GM21619 (cell line): ENCODE measurements around the gene RNF130.

Experiments
- ATAC-seq: cut with Tn5 transposase; IDR thresholded peaks from one replicate; pipeline ENCODE4 v1.9.1; 2021; ENCODE audit not compliant: unreplicated experiment

The RNF130 gene

GRCh38 chr5:180060192-180060591 is 11.4 kb downstream of the RNF130 start:
- no peak for ATAC-seq

GRCh38 chr5:180059326-180059725 is 12.2 kb downstream of the RNF130 start:
- ATAC-seq = no peak

GRCh38 chr5:180056153-180056552 is 15.4 kb downstream of the RNF130 start:
- no peak for ATAC-seq

- ATAC-seq = no peak
Measured at GRCh38 chr5:180054226-180054625, 17.3 kb downstream of the RNF130 start.

- no peak for ATAC-seq
Measured at GRCh38 chr5:180053061-180053602, 18.4 kb downstream of the RNF130 start.

- ATAC-seq = no peak
Measured at GRCh38 chr5:180052211-180052818, 19.2 kb downstream of the RNF130 start.

GRCh38 chr5:180050121-180050940 is 21.2 kb downstream of the RNF130 start:
- no peak for ATAC-seq

GRCh38 chr5:180049185-180049548 is 22.4 kb downstream of the RNF130 start:
- ATAC-seq = no peak

- ATAC-seq = no peak
Measured at GRCh38 chr5:180047667-180048066, 23.9 kb downstream of the RNF130 start.

- no peak for ATAC-seq
Measured at GRCh38 chr5:180046656-180047055, 24.9 kb downstream of the RNF130 start.

- ATAC-seq = no peak
Measured at GRCh38 chr5:180045889-180046499, 25.6 kb downstream of the RNF130 start.

DNA sequence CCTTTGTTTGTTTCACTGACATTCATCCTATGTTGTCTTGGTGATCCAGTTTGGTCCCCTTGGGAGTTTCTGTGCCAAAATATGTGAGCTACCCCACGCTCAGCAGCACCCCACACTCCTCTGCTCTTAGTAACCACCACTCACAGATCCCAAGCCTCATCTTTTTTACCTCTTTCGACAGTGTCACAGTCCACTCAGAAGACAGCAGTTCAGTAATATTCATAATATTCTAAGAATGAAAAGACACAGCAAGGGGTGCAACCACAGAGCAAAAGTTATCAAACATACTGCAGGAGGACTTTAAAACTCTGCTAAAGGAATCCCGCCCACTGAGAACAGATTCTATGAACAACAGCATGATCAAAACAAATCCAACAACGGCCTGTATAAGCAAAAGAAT is 28.2 kb downstream of the RNF130 start:
- ATAC-seq = no peak

GRCh38 chr5:180041301-180042274 is 30.0 kb downstream of the RNF130 start:
- ATAC-seq = no peak

GRCh38 chr5:180040287-180041214 is 31.0 kb downstream of the RNF130 start:
- no peak for ATAC-seq

- ATAC-seq = no peak
Measured at GRCh38 chr5:180035206-180035931, 36.2 kb downstream of the RNF130 start.

DNA sequence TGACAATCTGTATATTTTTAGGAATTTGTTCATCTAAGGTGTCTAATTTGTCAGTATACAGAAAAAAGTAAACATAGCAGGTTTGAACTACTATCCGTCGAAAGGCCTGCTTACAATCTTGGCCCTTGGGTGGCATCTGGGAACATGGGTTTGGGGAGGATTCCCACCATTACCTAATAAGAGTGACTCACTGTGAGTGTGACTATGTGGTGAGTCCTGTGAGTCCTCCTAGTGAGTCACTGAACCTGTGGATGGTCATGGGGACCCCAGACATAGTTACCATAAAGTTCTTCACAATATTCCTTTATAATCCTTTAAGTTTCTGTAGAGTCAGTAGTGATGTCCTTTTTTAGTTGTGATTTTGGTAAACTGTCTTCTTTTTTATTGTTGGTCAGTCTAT is 37.0 kb downstream of the RNF130 start:
- no peak for ATAC-seq

GRCh38 chr5:180027459-180028089 is 44.0 kb downstream of the RNF130 start:
- no peak for ATAC-seq

DNA sequence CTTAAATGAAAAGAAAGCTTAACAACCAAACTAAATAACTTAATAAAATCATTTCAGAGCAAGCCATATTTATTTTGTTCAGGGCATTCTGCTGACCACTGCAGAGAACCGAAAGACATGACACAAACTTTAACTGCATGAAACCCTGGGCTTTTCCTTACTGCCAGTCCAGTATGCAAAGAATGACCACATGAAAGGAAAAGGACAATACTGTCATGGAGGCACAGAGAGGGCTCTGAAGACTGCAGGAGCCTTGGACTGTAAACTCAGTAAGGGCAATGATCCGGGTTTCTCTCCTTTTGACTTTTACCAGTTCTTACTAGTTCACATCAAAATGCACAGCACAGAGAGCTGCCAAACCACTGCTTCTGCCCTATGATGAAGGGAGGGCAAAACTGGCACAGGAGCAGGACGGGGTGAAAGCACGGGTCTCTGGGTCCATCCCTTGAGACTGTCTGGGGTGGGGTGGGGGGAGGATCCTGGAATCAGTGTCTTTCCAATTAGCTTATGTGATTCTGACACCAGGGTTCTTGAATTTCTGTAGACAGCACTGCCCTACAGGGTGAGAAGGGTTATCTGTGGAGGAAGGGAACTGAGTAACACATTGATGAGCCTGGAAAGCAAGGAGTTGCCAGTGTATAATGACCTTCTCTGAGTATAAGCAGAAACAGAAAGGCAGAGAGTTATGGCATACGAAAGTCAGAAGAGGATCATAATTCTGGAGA is 44.7 kb downstream of the RNF130 start:
- no peak for ATAC-seq
